Chondrocyte (in vitro differentiated cells): ENCODE data around the gene TRPM6. TPM values are rescaled to one million over a fixed set of nuclear protein-coding genes. Genes with fewer than 3 reads are reported as not detected.

Experiments used
- DNase-seq: peaks from one replicate; pipeline ENCODE4 v3.0.0; 2021; ENCODE audit warnings: mixed read lengths, low spot score
- H3K27ac Mint-ChIP-seq: one replicate; pipeline ENCODE4 v1.8.0; 2021; ENCODE audit warnings: mild to moderate bottlenecking, moderate library complexity, mixed read lengths; ENCODE audit not compliant: unreplicated experiment
- H3K27me3 Mint-ChIP-seq: 2 replicates; pipeline ENCODE4 v1.8.0; 2021; ENCODE audit warnings: low read depth, mixed read lengths
- H3K36me3 Mint-ChIP-seq: 2 replicates; pipeline ENCODE4 v1.8.0; 2021; ENCODE audit warnings: low read depth, mixed read lengths
- H3K4me1 Mint-ChIP-seq: 2 replicates; pipeline ENCODE4 v1.8.0; 2021; ENCODE audit warnings: low read depth, mild to moderate bottlenecking, mixed read lengths
- H3K4me3 Mint-ChIP-seq: one replicate; pipeline ENCODE4 v1.8.0; 2021; ENCODE audit warnings: mild to moderate bottlenecking, moderate library complexity, mixed read lengths; ENCODE audit not compliant: unreplicated experiment
- H3K9me3 Mint-ChIP-seq: 2 replicates; pipeline ENCODE4 v1.8.0; 2021; ENCODE audit warnings: low read depth, mixed read lengths
- CTCF ChIP-seq: fragments of 200-600 bp; sonication (generic); IDR thresholded peaks from 2 replicates; pipeline ENCODE4 v1.5.0; 2021; ENCODE audit warnings: antibody characterized with exemption, mild to moderate bottlenecking, moderate library complexity
- long read RNA-seq: library from polyadenylated mRNA; stranded (forward); transcript quantifications from one replicate; pipeline ENCODE4 v2.0.0, GENCODE V29; 2021
- total RNA-seq: library from RNA; stranded (reverse); gene quantifications from 3 replicates; pipeline ENCODE4 v1.2.1, GENCODE V29; 2021

Gene TRPM6
- total RNA-seq: 0.02 TPM in 1 of 3 replicates, not detected in the others
- long read RNA-seq: 0 reads

- Mint-ChIP-seq H3K4me1 (peaks cover 12% of the 10 kb centered on the region), H3K4me3 (peak within 1 kb of the TSS; percentile 82), H3K27me3 (peaks cover 25% of the 10 kb centered on the region), H3K9me3 (peaks cover 7% of the 10 kb centered on the region), H3K36me3 (no peaks in the 10 kb centered on the region), H3K27ac (peak within 1 kb of the TSS; percentile 20)
- TF ChIP-seq CTCF: no peak
- no peak for DNase-seq
Observed at GRCh38 chr9:74887041-74887980, at the start of gene TRPM6. Gene TRPM6, minus strand, starts transcription at chr9:74887921. Its CDS starts 65 bp downstream, at chr9:74887856.

- DNase-seq: no peak
- H3K4me1 Mint-ChIP-seq: no peaks in the 10 kb centered on the region
Observed at GRCh38 chr9:74935008-74935407, 47.3 kb upstream of the TRPM6 start.

GRCh38 chr9:74921737-74922136 is 34.0 kb upstream of the TRPM6 start:
- no peak overlapping the region for H3K27ac Mint-ChIP-seq
- no peak for TF ChIP-seq CTCF
- H3K4me3 Mint-ChIP-seq: no peak overlapping the region
- H3K9me3 Mint-ChIP-seq: no peaks in the 10 kb centered on the region
- H3K36me3 Mint-ChIP-seq: no peaks in the 10 kb centered on the region
- DNase-seq: no peak
- no peaks in the 10 kb centered on the region for H3K4me1 Mint-ChIP-seq
- H3K27me3 Mint-ChIP-seq: peaks cover 1% of the 10 kb centered on the region

More at GRCh38 chr9:74935008-74935407, 47.3 kb upstream of the TRPM6 start:
- TF ChIP-seq CTCF: no peak
- peaks cover 7% of the 10 kb centered on the region for H3K27me3 Mint-ChIP-seq
- H3K9me3 Mint-ChIP-seq: peaks cover 14% of the 10 kb centered on the region
- no peak overlapping the region for H3K4me3 Mint-ChIP-seq
- H3K27ac Mint-ChIP-seq: no peak overlapping the region
- no peaks in the 10 kb centered on the region for H3K36me3 Mint-ChIP-seq

GRCh38 chr9:74920944-74921626 is 33.4 kb upstream of the TRPM6 start:
- Mint-ChIP-seq H3K27me3 (peaks cover 4% of the 10 kb centered on the region), H3K27ac (no peak overlapping the region), H3K4me1 (no peaks in the 10 kb centered on the region), H3K9me3 (no peaks in the 10 kb centered on the region), H3K4me3 (no peak overlapping the region), H3K36me3 (no peaks in the 10 kb centered on the region)
- DNase-seq: no peak
- no peak for TF ChIP-seq CTCF

- Mint-ChIP-seq H3K4me3 (no peak overlapping the region), H3K9me3 (peaks cover 6% of the 10 kb centered on the region), H3K27me3 (peaks cover 13% of the 10 kb centered on the region), H3K4me1 (no peaks in the 10 kb centered on the region), H3K27ac (no peak overlapping the region), H3K36me3 (no peaks in the 10 kb centered on the region)
- TF ChIP-seq CTCF: no peak
- DNase-seq: no peak
Observed at GRCh38 chr9:74910036-74910435, 22.3 kb upstream of the TRPM6 start.
